ENCODE results near the gene HLA-DPB1. TPM values are rescaled to one million over a fixed set of nuclear protein-coding genes. Genes with fewer than 3 reads are reported as not detected.

Gene HLA-DPB1
- total RNA-seq, 1 experiment from 2014 or later, result not detected

DNA sequence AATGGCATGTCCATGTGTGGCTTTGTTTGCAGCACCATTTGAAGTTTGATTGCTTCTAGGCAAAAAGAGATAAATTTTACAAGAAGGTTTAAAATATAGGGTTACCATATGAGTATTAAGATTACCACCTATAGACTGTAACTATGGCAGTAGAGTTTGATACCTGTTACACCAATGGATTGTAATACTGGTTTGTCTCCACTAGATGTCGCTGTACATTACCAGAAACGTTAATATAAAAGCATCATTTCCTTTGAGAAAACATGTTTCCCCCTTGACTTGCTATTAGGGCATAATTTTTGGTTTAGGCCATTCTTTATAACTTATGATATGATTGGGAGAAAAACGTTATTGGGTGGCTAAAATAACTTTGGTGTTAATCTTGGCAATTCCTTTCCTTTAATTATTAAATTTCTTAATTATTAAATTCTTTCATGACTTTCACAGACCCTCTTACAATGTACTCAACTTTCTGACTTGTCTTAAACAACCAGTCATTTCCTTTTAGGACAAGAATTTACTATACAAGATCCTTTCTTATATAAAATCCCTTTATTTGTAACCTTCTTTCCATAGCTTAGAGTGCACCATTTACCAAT, 42.8 kb downstream of the HLA-DPB1 start:
- H3K36me3 ChIP-seq (ENCODE audit: low read depth, low read length), result no peaks in the 10 kb centered on the region
- no peak for TF ChIP-seq EZH2 (IDR thresholded peaks at IDR 0.05; ENCODE audit: low read length, unreplicated experiment)
- no peak for TF ChIP-seq EZH2phosphoT487 (IDR thresholded peaks at IDR 0.05; ENCODE audit: borderline replicate concordance, low read length)
- TF ChIP-seq, protein P1, sequence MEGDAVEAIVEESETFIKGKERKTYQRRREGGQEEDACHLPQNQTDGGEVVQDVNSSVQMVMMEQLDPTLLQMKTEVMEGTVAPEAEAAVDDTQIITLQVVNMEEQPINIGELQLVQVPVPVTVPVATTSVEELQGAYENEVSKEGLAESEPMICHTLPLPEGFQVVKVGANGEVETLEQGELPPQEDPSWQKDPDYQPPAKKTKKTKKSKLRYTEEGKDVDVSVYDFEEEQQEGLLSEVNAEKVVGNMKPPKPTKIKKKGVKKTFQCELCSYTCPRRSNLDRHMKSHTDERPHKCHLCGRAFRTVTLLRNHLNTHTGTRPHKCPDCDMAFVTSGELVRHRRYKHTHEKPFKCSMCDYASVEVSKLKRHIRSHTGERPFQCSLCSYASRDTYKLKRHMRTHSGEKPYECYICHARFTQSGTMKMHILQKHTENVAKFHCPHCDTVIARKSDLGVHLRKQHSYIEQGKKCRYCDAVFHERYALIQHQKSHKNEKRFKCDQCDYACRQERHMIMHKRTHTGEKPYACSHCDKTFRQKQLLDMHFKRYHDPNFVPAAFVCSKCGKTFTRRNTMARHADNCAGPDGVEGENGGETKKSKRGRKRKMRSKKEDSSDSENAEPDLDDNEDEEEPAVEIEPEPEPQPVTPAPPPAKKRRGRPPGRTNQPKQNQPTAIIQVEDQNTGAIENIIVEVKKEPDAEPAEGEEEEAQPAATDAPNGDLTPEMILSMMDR (conservative IDR thresholded peaks at IDR 0.05; ENCODE audit: low read depth, low read length), result peak; percentile 77
- ATAC-seq, result no peak

DNA sequence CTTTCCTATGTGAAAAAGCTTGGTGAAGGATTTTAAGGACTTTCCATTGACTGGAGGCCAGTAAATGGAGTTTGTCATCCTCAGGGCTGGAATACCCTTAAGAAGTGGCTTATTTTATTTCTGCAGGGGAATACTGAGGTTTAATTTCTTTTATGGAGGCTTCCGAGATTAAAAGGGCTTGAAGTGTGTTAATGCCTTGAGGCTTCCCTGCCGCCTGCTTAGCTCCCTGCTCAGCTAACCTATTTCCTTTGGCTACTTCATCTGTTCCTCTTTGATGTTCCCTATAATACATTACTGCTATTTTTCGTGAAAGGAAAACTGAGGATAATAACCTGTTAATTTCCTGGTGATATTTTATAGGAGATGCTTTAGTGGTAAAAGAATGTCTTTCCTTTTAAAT, 44.2 kb downstream of the HLA-DPB1 start:
- BruUV-seq (replicated peaks), result no TSS peak
- H3K9me3 ChIP-seq (ENCODE audit: low read length), result no peaks in the 10 kb centered on the region
- no peak overlapping the region for H2AFZ ChIP-seq (ENCODE audit: low read length)
- POLR2A ChIA-PET (ENCODE audit: unreplicated experiment), result no interaction called here
- ATAC-seq, result no peak
- H3K36me3 ChIP-seq (ENCODE audit: low read depth, low read length), result no peaks in the 10 kb centered on the region
- H3K27ac ChIP-seq (ENCODE audit: low read length), result no peak overlapping the region
- TF ChIP-seq, protein P1 (conservative IDR thresholded peaks at IDR 0.05; ENCODE audit: low read depth, low read length), result no peak
- TF ChIP-seq EZH2 (IDR thresholded peaks at IDR 0.05; ENCODE audit: low read length, unreplicated experiment), result no peak
- no peak for TF ChIP-seq EZH2phosphoT487 (IDR thresholded peaks at IDR 0.05; ENCODE audit: borderline replicate concordance, low read length)
- DNase-seq, result no peak
- no peak overlapping the region for H3K4me2 ChIP-seq (ENCODE audit: low read length)
- CTCF ChIA-PET, result no interaction called here
- intact Hi-C loops (cut with micrococcal nuclease), result no loop called here
- no peak overlapping the region for H3K4me3 ChIP-seq (ENCODE audit: low read length)
- H3K9ac ChIP-seq (ENCODE audit: low read length), result no peak overlapping the region
- H3K27me3 ChIP-seq (ENCODE audit: low read length), result peaks cover 46% of the 10 kb centered on the region
- H4K20me1 ChIP-seq (ENCODE audit: low read length), result no peaks in the 10 kb centered on the region
- H3K79me2 ChIP-seq (ENCODE audit: low read length), result no peaks in the 10 kb centered on the region
- no peaks in the 10 kb centered on the region for H3K9me2 ChIP-seq (replicated peaks; ENCODE audit: low read length)
- H3F3A ChIP-seq (ENCODE audit: low read length, unreplicated experiment), result no peaks in the 10 kb centered on the region
- no peaks in the 10 kb centered on the region for H3K4me1 ChIP-seq (ENCODE audit: insufficient read depth, low read length)

More for the DNA sequence above, 42.8 kb downstream of the HLA-DPB1 start:
- Histone ChIP-seq H3K4me2 (ENCODE audit: low read length) (no peak overlapping the region), H3K9me2 (replicated peaks; ENCODE audit: low read length) (no peaks in the 10 kb centered on the region), H2AFZ (ENCODE audit: low read length) (no peak overlapping the region), H3K27me3 (ENCODE audit: low read length) (peaks cover 60% of the 10 kb centered on the region), H3K4me1 (ENCODE audit: insufficient read depth, low read length) (no peaks in the 10 kb centered on the region), H3K9ac (ENCODE audit: low read length) (no peak overlapping the region), H3K27ac (ENCODE audit: low read length) (no peak overlapping the region), H3K9me3 (ENCODE audit: low read length) (no peaks in the 10 kb centered on the region), H3K4me3 (ENCODE audit: low read length) (no peak overlapping the region), H4K20me1 (ENCODE audit: low read length) (no peaks in the 10 kb centered on the region), H3K79me2 (ENCODE audit: low read length) (no peaks in the 10 kb centered on the region), H3F3A (ENCODE audit: low read length, unreplicated experiment) (no peaks in the 10 kb centered on the region)
- DNase-seq, result peak; percentile 77
- POLR2A ChIA-PET (ENCODE audit: unreplicated experiment), result no interaction called here
- intact Hi-C loops (cut with micrococcal nuclease), result loop anchor here (1.0 kb wide), 2 partner anchors 30 to 130 kb away; no protein-coding TSS in a partner anchor
- CTCF ChIA-PET, result no interaction called here
- no TSS peak for BruUV-seq (replicated peaks)

DNA sequence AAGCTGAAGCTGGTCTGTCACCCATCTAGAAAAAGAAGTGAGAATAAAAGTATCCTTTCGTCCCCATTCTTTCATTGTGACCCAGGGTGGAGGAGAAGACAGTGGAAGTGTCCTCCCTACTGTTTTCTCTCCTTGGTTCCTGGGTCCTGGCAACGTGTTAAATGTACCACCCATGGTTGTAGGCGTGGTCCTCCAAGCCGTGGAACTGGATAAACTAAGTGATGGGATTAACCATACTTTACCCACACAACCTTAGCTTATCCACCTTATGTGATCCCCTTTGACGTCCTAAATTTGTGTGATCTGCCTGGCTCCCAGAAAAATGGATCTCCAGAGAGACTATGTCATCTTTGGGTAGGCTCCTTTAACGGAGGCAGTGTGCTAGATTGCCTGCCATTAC, 47.4 kb downstream of the HLA-DPB1 start:
- no peak overlapping the region for H3K9ac ChIP-seq (ENCODE audit: low read length)
- no peaks in the 10 kb centered on the region for H3K9me2 ChIP-seq (replicated peaks; ENCODE audit: low read length)
- CTCF ChIA-PET, result interaction anchor here (0.6 kb wide), 2 partner anchors 169 to 489 kb away, joined by 3 read pairs; no protein-coding TSS in a partner anchor
- POLR2A ChIA-PET (ENCODE audit: unreplicated experiment), result no interaction called here
- H4K20me1 ChIP-seq (ENCODE audit: low read length), result no peaks in the 10 kb centered on the region
- no peaks in the 10 kb centered on the region for H3K79me2 ChIP-seq (ENCODE audit: low read length)
- H3F3A ChIP-seq (ENCODE audit: low read length, unreplicated experiment), result no peaks in the 10 kb centered on the region
- no peaks in the 10 kb centered on the region for H3K9me3 ChIP-seq (ENCODE audit: low read length)
- H3K4me2 ChIP-seq (ENCODE audit: low read length), result no peak overlapping the region
- H2AFZ ChIP-seq (ENCODE audit: low read length), result no peak overlapping the region
- H3K4me1 ChIP-seq (ENCODE audit: insufficient read depth, low read length), result no peaks in the 10 kb centered on the region
- no TSS peak for BruUV-seq (replicated peaks)
- DNase-seq (no peak), ATAC-seq (no peak)
- no peak overlapping the region for H3K4me3 ChIP-seq (ENCODE audit: low read length)
- H3K27ac ChIP-seq (ENCODE audit: low read length), result no peak overlapping the region
- intact Hi-C loops (cut with micrococcal nuclease), result loop anchor here (1.0 kb wide), 2 partner anchors 25 to 126 kb away; no protein-coding TSS in a partner anchor
- TF ChIP-seq EZH2phosphoT487 (IDR thresholded peaks at IDR 0.05; ENCODE audit: borderline replicate concordance, low read length) (no peak), EZH2 (IDR thresholded peaks at IDR 0.05; ENCODE audit: low read length, unreplicated experiment) (no peak)
- TF ChIP-seq, protein P1 (conservative IDR thresholded peaks at IDR 0.05; ENCODE audit: low read depth, low read length), result no peak
- H3K27me3 ChIP-seq (ENCODE audit: low read length), result peaks cover 30% of the 10 kb centered on the region
- H3K36me3 ChIP-seq (ENCODE audit: low read depth, low read length), result no peaks in the 10 kb centered on the region
